ENCODE data around the gene ATP1A4.

DNA sequence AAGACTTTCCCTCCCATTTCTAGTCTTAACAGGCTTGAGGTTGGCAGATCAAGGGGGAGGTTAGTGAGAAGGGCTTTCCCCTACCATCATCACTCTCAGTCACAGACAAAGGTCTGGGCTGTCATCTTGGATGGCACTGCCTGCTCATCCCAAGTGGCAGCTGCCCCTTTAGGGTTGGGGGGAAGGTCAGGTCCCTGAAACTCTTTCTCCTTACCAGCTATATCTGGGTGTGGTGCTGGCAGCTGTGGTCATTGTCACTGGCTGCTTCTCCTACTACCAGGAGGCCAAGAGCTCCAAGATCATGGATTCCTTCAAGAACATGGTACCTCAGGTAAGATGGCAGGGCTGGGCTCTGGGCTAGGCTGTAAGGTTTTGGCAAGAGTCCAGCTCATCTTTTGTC is 27.7 kb upstream of the ATP1A4 start:
- TF ChIP-seq FOXA1 (IDR thresholded peaks at IDR 0.05): no peak
- TF ChIP-seq, protein P1, sequence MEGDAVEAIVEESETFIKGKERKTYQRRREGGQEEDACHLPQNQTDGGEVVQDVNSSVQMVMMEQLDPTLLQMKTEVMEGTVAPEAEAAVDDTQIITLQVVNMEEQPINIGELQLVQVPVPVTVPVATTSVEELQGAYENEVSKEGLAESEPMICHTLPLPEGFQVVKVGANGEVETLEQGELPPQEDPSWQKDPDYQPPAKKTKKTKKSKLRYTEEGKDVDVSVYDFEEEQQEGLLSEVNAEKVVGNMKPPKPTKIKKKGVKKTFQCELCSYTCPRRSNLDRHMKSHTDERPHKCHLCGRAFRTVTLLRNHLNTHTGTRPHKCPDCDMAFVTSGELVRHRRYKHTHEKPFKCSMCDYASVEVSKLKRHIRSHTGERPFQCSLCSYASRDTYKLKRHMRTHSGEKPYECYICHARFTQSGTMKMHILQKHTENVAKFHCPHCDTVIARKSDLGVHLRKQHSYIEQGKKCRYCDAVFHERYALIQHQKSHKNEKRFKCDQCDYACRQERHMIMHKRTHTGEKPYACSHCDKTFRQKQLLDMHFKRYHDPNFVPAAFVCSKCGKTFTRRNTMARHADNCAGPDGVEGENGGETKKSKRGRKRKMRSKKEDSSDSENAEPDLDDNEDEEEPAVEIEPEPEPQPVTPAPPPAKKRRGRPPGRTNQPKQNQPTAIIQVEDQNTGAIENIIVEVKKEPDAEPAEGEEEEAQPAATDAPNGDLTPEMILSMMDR (IDR thresholded peaks at IDR 0.05; ENCODE audit: low read depth, low read length, missing input control): no peak
- TF ChIP-seq ATF3 (IDR thresholded peaks at IDR 0.05): no peak
- TF ChIP-seq, protein P2, sequence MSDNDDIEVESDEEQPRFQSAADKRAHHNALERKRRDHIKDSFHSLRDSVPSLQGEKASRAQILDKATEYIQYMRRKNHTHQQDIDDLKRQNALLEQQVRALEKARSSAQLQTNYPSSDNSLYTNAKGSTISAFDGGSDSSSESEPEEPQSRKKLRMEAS (IDR thresholded peaks at IDR 0.05): no peak
- no peak for TF ChIP-seq YY1 (IDR thresholded peaks at IDR 0.05)
- no peak for TF ChIP-seq RAD21 (IDR thresholded peaks at IDR 0.05)
- no peak for TF ChIP-seq JUND (IDR thresholded peaks at IDR 0.05)
- no peak for TF ChIP-seq SP1 (IDR thresholded peaks at IDR 0.05)
- TF ChIP-seq ZBTB33 (IDR thresholded peaks at IDR 0.05): no peak
